ENCODE measurements around the gene ZNF407. TPM values are rescaled to one million over a fixed set of nuclear protein-coding genes. Genes with fewer than 3 reads are reported as not detected.

The ZNF407 gene
- total RNA-seq, 4 donors from 2014 or later, result 18.1 to 29.1 (median 19.7) TPM

- Histone ChIP-seq H3K36me3 (no peaks in the 10 kb centered on the region), H3K9me3 (no peaks in the 10 kb centered on the region), H3K4me1 (peaks cover 0 to 41% (median 3%) of the 10 kb centered on the region in 3 donors), H3K27me3 (no peaks in the 10 kb centered on the region), H3K27ac (peak overlapping the region in 1 of 4 donors; percentile 3), H3K4me3 (peak overlapping the region; percentile 25 to 35)
- WGBS, 2 donors (ENCODE audit: low coverage in 1 of 2), result 41 to 66% methylated on average over 10 of the region's 10 CpGs
- TF ChIP-seq POLR2AphosphoS5 (IDR thresholded peaks at IDR 0.05), result peak; percentile 80
- no peak for TF ChIP-seq EP300 (IDR thresholded peaks at IDR 0.05)
- ATAC-seq, result no peak
These were observed 206.1 kb downstream of the ZNF407 start for GRCh38 chr18:74803769-74804168.

- 33 to 51% methylated on average over 5 to 6 of the region's 6 CpGs for WGBS, 2 donors (ENCODE audit: low coverage in 1 of 2)
- H3K27me3 ChIP-seq, result no peaks in the 10 kb centered on the region
- no peak for ATAC-seq
- TF ChIP-seq POLR2A (IDR thresholded peaks at IDR 0.05) (no peak), CTCF (IDR thresholded peaks at IDR 0.05) (no peak), POLR2AphosphoS5 (IDR thresholded peaks at IDR 0.05) (no peak), EP300 (IDR thresholded peaks at IDR 0.05) (no peak)
- no peak overlapping the region for H3K4me3 ChIP-seq
- H3K9me3 ChIP-seq, result no peaks in the 10 kb centered on the region
- H3K4me1 ChIP-seq, result peaks cover 0 to 32% (median 3%) of the 10 kb centered on the region in 3 donors
- no peak overlapping the region for H3K27ac ChIP-seq
- H3K36me3 ChIP-seq, result no peaks in the 10 kb centered on the region
These were observed 207.0 kb downstream of the ZNF407 start for GRCh38 chr18:74804677-74805076.

- Histone ChIP-seq H3K27me3 (no peaks in the 10 kb centered on the region), H3K9me3 (no peaks in the 10 kb centered on the region), H3K36me3 (no peaks in the 10 kb centered on the region), H3K4me1 (peaks cover 0 to 32% (median 3%) of the 10 kb centered on the region in 3 donors), H3K27ac (peak overlapping the region in 3 of 4 donors; percentile 62 to 72 (median 71)), H3K4me3 (no peak overlapping the region)
- no peak for ATAC-seq
- WGBS, 2 donors (ENCODE audit: low coverage in 1 of 2), result 76 to 79% methylated on average over 3 to 6 of the region's 6 CpGs
- TF ChIP-seq POLR2A (IDR thresholded peaks at IDR 0.05) (no peak), EP300 (IDR thresholded peaks at IDR 0.05) (no peak), POLR2AphosphoS5 (IDR thresholded peaks at IDR 0.05) (no peak), CTCF (IDR thresholded peaks at IDR 0.05) (no peak)
These were observed 208.4 kb downstream of the ZNF407 start for GRCh38 chr18:74806073-74806472.

GRCh38 chr18:74806700-74807416, 209.2 kb downstream of the ZNF407 start:
- TF ChIP-seq CTCF (IDR thresholded peaks at IDR 0.05), result no peak
- peak; percentile 79 for TF ChIP-seq POLR2AphosphoS5 (IDR thresholded peaks at IDR 0.05)
- 52 to 55% methylated on average over 7 of the region's 7 CpGs for WGBS, 2 donors (ENCODE audit: low coverage in 1 of 2)
- H3K4me1 ChIP-seq, result peaks cover 0 to 32% (median 3%) of the 10 kb centered on the region in 3 donors
- no peak overlapping the region for H3K4me3 ChIP-seq
- ATAC-seq, result peak; percentile 75
- H3K9me3 ChIP-seq, result no peaks in the 10 kb centered on the region
- H3K27me3 ChIP-seq, result no peaks in the 10 kb centered on the region
- peak overlapping the region in 3 of 4 donors; percentile 62 to 72 (median 71) for H3K27ac ChIP-seq
- H3K36me3 ChIP-seq, result no peaks in the 10 kb centered on the region

- TF ChIP-seq POLR2AphosphoS5 (IDR thresholded peaks at IDR 0.05) (no peak), POLR2A (IDR thresholded peaks at IDR 0.05) (no peak), CTCF (IDR thresholded peaks at IDR 0.05) (no peak), EP300 (IDR thresholded peaks at IDR 0.05) (no peak)
- Histone ChIP-seq H3K36me3 (no peaks in the 10 kb centered on the region), H3K27me3 (no peaks in the 10 kb centered on the region), H3K27ac (no peak overlapping the region), H3K4me1 (no peaks in the 10 kb centered on the region), H3K4me3 (no peak overlapping the region), H3K9me3 (no peaks in the 10 kb centered on the region)
- WGBS, 2 donors (ENCODE audit: low coverage in 1 of 2), result 90 to 96% methylated on average over 2 of the region's 2 CpGs
- ATAC-seq, result no peak
These were observed 219.9 kb downstream of the ZNF407 start for GRCh38 chr18:74817576-74817975.

Data from gastroesophageal sphincter (tissue), 4 donors.